ENCODE data around the gene NT5DC3.

NT5DC3 gene

GRCh38 chr12:103868215-103868614 lies 27.2 kb upstream of the NT5DC3 start:
- TF ChIP-seq ZNF274 (IDR thresholded peaks at IDR 0.05; ENCODE audit: low read depth, low read length), result no peak
- H3K4me3 ChIP-seq (ENCODE audit: low read length), result no peak overlapping the region

- TF ChIP-seq ZNF274 (IDR thresholded peaks at IDR 0.05; ENCODE audit: low read depth, low read length), result no peak
Observed at GRCh38 chr12:103865151-103865730, 24.2 kb upstream of the NT5DC3 start.

GRCh38 chr12:103864710-103865109 lies 23.7 kb upstream of the NT5DC3 start:
- no peak overlapping the region for H3K4me3 ChIP-seq (ENCODE audit: low read length)
- no peak for TF ChIP-seq ZNF274 (IDR thresholded peaks at IDR 0.05; ENCODE audit: low read depth, low read length)

More at GRCh38 chr12:103865151-103865730, 24.2 kb upstream of the NT5DC3 start:
- H3K4me3 ChIP-seq (ENCODE audit: low read length), result no peak overlapping the region

GRCh38 chr12:103858953-103859601 lies 18.0 kb upstream of the NT5DC3 start:
- TF ChIP-seq ZNF274 (IDR thresholded peaks at IDR 0.05; ENCODE audit: low read depth, low read length), result no peak
- H3K4me3 ChIP-seq (ENCODE audit: low read length), result no peak overlapping the region

GRCh38 chr12:103858335-103858734 lies 17.3 kb upstream of the NT5DC3 start:
- no peak overlapping the region for H3K4me3 ChIP-seq (ENCODE audit: low read length)
- TF ChIP-seq ZNF274 (IDR thresholded peaks at IDR 0.05; ENCODE audit: low read depth, low read length), result no peak

- TF ChIP-seq ZNF274 (IDR thresholded peaks at IDR 0.05; ENCODE audit: low read depth, low read length), result no peak
- no peak overlapping the region for H3K4me3 ChIP-seq (ENCODE audit: low read length)
Observed at GRCh38 chr12:103857164-103857563, 16.1 kb upstream of the NT5DC3 start.

GRCh38 chr12:103855896-103856657 lies 15.0 kb upstream of the NT5DC3 start:
- no peak overlapping the region for H3K4me3 ChIP-seq (ENCODE audit: low read length)
- TF ChIP-seq ZNF274 (IDR thresholded peaks at IDR 0.05; ENCODE audit: low read depth, low read length), result no peak

GRCh38 chr12:103855036-103855712 lies 14.1 kb upstream of the NT5DC3 start:
- H3K4me3 ChIP-seq (ENCODE audit: low read length), result no peak overlapping the region
- TF ChIP-seq ZNF274 (IDR thresholded peaks at IDR 0.05; ENCODE audit: low read depth, low read length), result no peak

- TF ChIP-seq ZNF274 (IDR thresholded peaks at IDR 0.05; ENCODE audit: low read depth, low read length), result no peak
- H3K4me3 ChIP-seq (ENCODE audit: low read length), result no peak overlapping the region
Observed at GRCh38 chr12:103854372-103854973, 13.4 kb upstream of the NT5DC3 start.

- no peak for TF ChIP-seq ZNF274 (IDR thresholded peaks at IDR 0.05; ENCODE audit: low read depth, low read length)
- H3K4me3 ChIP-seq (ENCODE audit: low read length), result no peak overlapping the region
Observed at GRCh38 chr12:103852498-103852997, 11.5 kb upstream of the NT5DC3 start.

- H3K4me3 ChIP-seq (ENCODE audit: low read length), result no peak overlapping the region
- TF ChIP-seq ZNF274 (IDR thresholded peaks at IDR 0.05; ENCODE audit: low read depth, low read length), result no peak
Observed at GRCh38 chr12:103851127-103851526, 10.1 kb upstream of the NT5DC3 start.

GRCh38 chr12:103850429-103850828 lies 9.4 kb upstream of the NT5DC3 start:
- no peak overlapping the region for H3K4me3 ChIP-seq (ENCODE audit: low read length)
- TF ChIP-seq ZNF274 (IDR thresholded peaks at IDR 0.05; ENCODE audit: low read depth, low read length), result no peak

- no peak for TF ChIP-seq ZNF274 (IDR thresholded peaks at IDR 0.05; ENCODE audit: low read depth, low read length)
- H3K4me3 ChIP-seq (ENCODE audit: low read length), result no peak overlapping the region
Observed at GRCh38 chr12:103848917-103849491, 8.0 kb upstream of the NT5DC3 start.

- no peak for TF ChIP-seq ZNF274 (IDR thresholded peaks at IDR 0.05; ENCODE audit: low read depth, low read length)
- no peak overlapping the region for H3K4me3 ChIP-seq (ENCODE audit: low read length)
Observed at GRCh38 chr12:103848143-103848542, 7.1 kb upstream of the NT5DC3 start.

Data from GM08714 (cell line).